Bronchial epithelial cell (primary cell): ENCODE data around the gene COPRS. TPM values are rescaled to one million over a fixed set of nuclear protein-coding genes. Genes with fewer than 3 reads are reported as not detected.

ENCODE experiments used
- DNase-seq: peaks from one replicate; pipeline ENCODE4 v3.0.0-alpha.2; 2010; ENCODE audit warnings: low read depth
- FAIRE-seq: peaks from 2 replicates; lab custom pipeline; 2011; peaks lifted over from hg19 to GRCh38; lab: Jason Lieb, UNC
- H3K27me3 ChIP-seq: 2 replicates; pipeline ENCODE4 v1.5.1; 2011; ENCODE audit warnings: low read length; ENCODE audit not compliant: control insufficient read depth, insufficient read depth
- H3K36me3 ChIP-seq: 2 replicates; pipeline ENCODE4 v1.5.1; 2011; ENCODE audit warnings: low read length; ENCODE audit not compliant: control insufficient read depth, insufficient read depth
- H3K4me3 ChIP-seq: 2 replicates; pipeline ENCODE4 v1.5.1; 2011; ENCODE audit warnings: mild to moderate bottlenecking, low read depth, low read length, control low read depth
- CTCF ChIP-seq: IDR thresholded peaks from 2 replicates; pipeline ENCODE4 v1.5.1; 2011; ENCODE audit warnings: mild to moderate bottlenecking, moderate library complexity, low read length, control low read depth, inconsistent platforms; ENCODE audit not compliant: insufficient read depth, severe bottlenecking
- total RNA-seq: library from RNA; depleted of rRNA; stranded (reverse); fragments of >200 nt; gene quantifications from 2 replicates; pipeline ENCODE4 v1.2.1, GENCODE V29; 2014

The COPRS gene
- total RNA-seq, 1 donor from 2014 or later: 78.7 TPM

GRCh38 chr17:31900877-31901276, 41.8 kb upstream of the COPRS start:
- H3K36me3 ChIP-seq: peaks cover 11% of the 10 kb centered on the region
- no peaks in the 10 kb centered on the region for H3K27me3 ChIP-seq
- H3K4me3 ChIP-seq: peak overlapping the region; percentile 100
- FAIRE-seq (no peak), DNase-seq (peak; percentile 54)
- TF ChIP-seq CTCF: no peak

GRCh38 chr17:31888124-31888523, 29.1 kb upstream of the COPRS start:
- H3K27me3 ChIP-seq: no peaks in the 10 kb centered on the region
- no peak for FAIRE-seq
- no peak overlapping the region for H3K4me3 ChIP-seq
- no peak for DNase-seq
- no peak for TF ChIP-seq CTCF
- H3K36me3 ChIP-seq: peaks cover 22% of the 10 kb centered on the region

GRCh38 chr17:31882571-31882970, 23.5 kb upstream of the COPRS start:
- Histone ChIP-seq H3K36me3 (peaks cover 23% of the 10 kb centered on the region), H3K27me3 (no peaks in the 10 kb centered on the region), H3K4me3 (no peak overlapping the region)
- TF ChIP-seq CTCF: no peak
- FAIRE-seq (no peak), DNase-seq (no peak)

GRCh38 chr17:31880311-31880710, 21.3 kb upstream of the COPRS start:
- FAIRE-seq: no peak
- Histone ChIP-seq H3K36me3 (peaks cover 20% of the 10 kb centered on the region), H3K4me3 (no peak overlapping the region), H3K27me3 (no peaks in the 10 kb centered on the region)
- no peak for DNase-seq
- no peak for TF ChIP-seq CTCF

GRCh38 chr17:31878703-31879073, 19.6 kb upstream of the COPRS start:
- Histone ChIP-seq H3K27me3 (no peaks in the 10 kb centered on the region), H3K36me3 (peaks cover 23% of the 10 kb centered on the region), H3K4me3 (no peak overlapping the region)
- FAIRE-seq (no peak), DNase-seq (no peak)
- no peak for TF ChIP-seq CTCF
